ENCODE results near the gene LRRC74A. TPM values are rescaled to one million over a fixed set of nuclear protein-coding genes. Genes with fewer than 3 reads are reported as not detected.

LRRC74A gene
- total RNA-seq, 4 donors from 2014 or later, result not detected

DNA sequence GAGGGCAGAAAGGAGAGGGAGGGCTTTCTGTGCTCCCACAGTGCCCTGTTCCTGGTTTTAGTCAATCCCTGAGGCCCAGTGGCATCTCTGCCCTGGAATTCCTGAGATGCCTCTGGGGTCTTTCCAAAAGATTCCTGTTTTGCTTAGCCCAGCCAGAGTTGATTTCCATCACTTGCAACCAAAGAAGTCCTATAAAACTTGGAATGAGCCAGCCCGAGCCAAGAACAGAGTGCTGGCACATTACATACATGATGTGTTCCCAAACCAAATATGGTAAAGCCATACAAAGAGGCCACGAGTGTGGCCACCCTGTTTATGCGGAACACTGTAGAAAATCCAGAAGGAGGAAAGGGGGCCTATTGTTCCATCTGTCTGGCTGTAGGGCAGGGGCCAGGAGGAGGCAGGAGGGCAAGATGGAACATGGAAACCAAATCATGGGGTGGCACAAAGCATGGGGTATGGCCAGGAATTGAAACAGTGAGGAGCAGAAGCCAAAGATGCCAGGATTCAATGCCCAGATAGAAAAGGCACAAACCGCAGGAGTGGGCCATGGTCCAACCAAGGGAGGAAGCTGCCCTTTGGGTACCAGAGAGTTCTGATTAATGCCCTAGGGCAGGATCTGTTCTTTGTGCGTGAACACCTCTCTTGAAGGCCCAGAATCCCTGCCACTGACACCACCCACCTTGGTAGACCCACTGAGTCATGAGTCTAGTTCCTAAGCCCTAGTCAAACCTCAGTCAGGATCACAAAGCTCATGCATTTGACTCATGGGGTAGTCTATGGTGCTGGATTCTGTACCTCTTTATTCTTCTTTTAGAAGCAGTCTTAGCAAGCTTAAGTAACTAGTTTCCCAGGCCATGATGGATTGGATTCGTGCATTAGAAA lies 75.2 kb downstream of the LRRC74A start:
- DNase-seq (ENCODE audit: low spot score in 2 of 2), result no peak
- H3K4me3 ChIP-seq (ENCODE audit: low read depth, poor library complexity, severe bottlenecking), result no peak overlapping the region
- intact Hi-C loops (cut with DNase I; ENCODE audit: low total_unique reads), result no loop called here
- 55 to 56% methylated on average over 6 of the region's 6 CpGs for WGBS, 2 donors
- TF ChIP-seq POLR2A (IDR thresholded peaks at IDR 0.05), result no peak
- no peak for TF ChIP-seq CTCF (IDR thresholded peaks at IDR 0.05)

DNA sequence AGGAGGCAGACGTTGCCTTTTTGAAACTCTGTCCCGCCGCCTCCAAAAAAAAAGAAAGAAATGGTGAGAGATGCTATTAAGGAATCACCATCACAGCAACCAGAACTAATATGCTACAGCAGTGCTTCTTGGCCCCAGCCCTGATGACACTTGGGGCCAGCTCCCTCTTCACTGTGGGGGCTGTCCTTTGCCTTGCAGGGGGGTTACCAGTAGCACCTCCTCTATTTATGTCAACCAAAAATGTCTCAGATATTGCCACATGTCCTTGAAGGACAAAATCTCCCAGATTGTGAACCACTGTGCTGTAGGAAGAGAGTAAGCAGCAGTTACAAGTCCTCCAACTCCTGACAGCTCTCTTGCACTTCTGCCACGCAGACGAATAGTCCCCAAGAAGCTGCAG lies 76.4 kb downstream of the LRRC74A start:
- intact Hi-C loops (cut with DNase I; ENCODE audit: low total_unique reads), result no loop called here
- WGBS, 2 donors, result 65 to 79% methylated on average over 5 of the region's 5 CpGs

DNA sequence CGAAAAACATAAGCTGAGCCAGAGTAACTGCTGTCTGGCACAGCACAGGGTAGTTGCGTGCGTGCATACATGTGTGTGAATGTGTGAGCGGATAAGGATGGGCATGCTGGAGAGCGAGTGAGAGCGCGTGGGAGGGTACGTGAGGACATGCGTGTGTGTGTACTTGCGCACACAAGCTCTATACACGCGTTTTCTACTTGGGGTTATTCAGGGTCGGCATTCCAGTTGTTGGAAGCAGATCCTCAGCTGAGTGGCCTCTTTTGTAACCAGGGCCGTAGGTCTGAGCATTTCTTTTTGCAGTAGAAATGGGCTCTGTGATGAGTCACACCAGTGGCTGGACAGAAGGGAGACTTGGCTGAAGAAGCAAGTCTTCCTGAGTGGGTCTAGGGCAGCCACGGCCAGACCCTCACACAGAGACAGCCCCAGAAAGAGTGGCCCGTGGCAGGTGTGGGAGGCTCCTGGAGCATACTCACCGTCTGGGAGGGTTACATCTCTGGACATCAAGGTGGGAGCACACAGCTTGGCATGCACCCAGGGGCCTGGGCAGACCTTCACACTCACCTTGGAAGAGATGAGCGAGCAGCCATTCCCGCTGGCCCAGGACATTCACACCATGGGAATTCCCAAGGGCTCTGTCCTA lies 78.0 kb downstream of the LRRC74A start:
- intact Hi-C loops (cut with DNase I; ENCODE audit: low total_unique reads), result no loop called here

More for the DNA sequence above, 76.4 kb downstream of the LRRC74A start:
- DNase-seq (ENCODE audit: low spot score in 2 of 2), result no peak
- no peak overlapping the region for H3K4me3 ChIP-seq (ENCODE audit: low read depth, poor library complexity, severe bottlenecking)
- TF ChIP-seq POLR2A (IDR thresholded peaks at IDR 0.05) (no peak), CTCF (IDR thresholded peaks at IDR 0.05) (no peak)

GRCh38 chr14:76904740-76905569 lies 78.7 kb downstream of the LRRC74A start:
- no peak overlapping the region for H3K4me3 ChIP-seq (ENCODE audit: low read depth, poor library complexity, severe bottlenecking)
- intact Hi-C loops (cut with DNase I; ENCODE audit: low total_unique reads), result no loop called here
- 24 to 37% methylated on average over 14 of the region's 14 CpGs for WGBS, 2 donors
- peak; percentile 65 to 94 for DNase-seq (ENCODE audit: low spot score in 2 of 2)
- no peak for TF ChIP-seq POLR2A (IDR thresholded peaks at IDR 0.05)
- no peak for TF ChIP-seq CTCF (IDR thresholded peaks at IDR 0.05)

More for the DNA sequence above, 78.0 kb downstream of the LRRC74A start:
- 52 to 66% methylated on average over 17 to 19 of the region's 19 CpGs for WGBS, 2 donors
- H3K4me3 ChIP-seq (ENCODE audit: low read depth, poor library complexity, severe bottlenecking), result no peak overlapping the region
- TF ChIP-seq CTCF (IDR thresholded peaks at IDR 0.05), result no peak
- TF ChIP-seq POLR2A (IDR thresholded peaks at IDR 0.05), result no peak
- no peak for DNase-seq (ENCODE audit: low spot score in 2 of 2)

- no peak for DNase-seq (ENCODE audit: low spot score in 2 of 2)
- intact Hi-C loops (cut with DNase I; ENCODE audit: low total_unique reads), result no loop called here
- no peak overlapping the region for H3K4me3 ChIP-seq (ENCODE audit: low read depth, poor library complexity, severe bottlenecking)
- TF ChIP-seq POLR2A (IDR thresholded peaks at IDR 0.05), result no peak
- no peak for TF ChIP-seq CTCF (IDR thresholded peaks at IDR 0.05)
- 73 to 84% methylated on average over 3 of the region's 3 CpGs for WGBS, 2 donors
These were observed 82.6 kb downstream of the LRRC74A start for GRCh38 chr14:76908834-76909233.

Data from lower leg skin (tissue), 4 donors.